Lung (tissue), 12 donors: ENCODE data around the gene ZNF143. TPM values are rescaled to one million over a fixed set of nuclear protein-coding genes. Genes with fewer than 3 reads are reported as not detected.

Experiments used
- ATAC-seq: fragments of 200-7000 bp; cut with Tn5 transposase; one replicate; pipeline ENCODE4 v1.9.1; 2020; ENCODE audit warnings: moderate number of reproducible peaks; ENCODE audit not compliant: insufficient read depth, low FRiP score
- DNase-seq, 3 donors: peaks; one replicate each; pipeline ENCODE4 v3.0.0-alpha.2; 2013 to 2017
- H3K27ac ChIP-seq, 2 donors: one replicate each; pipeline ENCODE4 v1.5.1; 2013; ENCODE audit warnings: mild to moderate bottlenecking in 2 of 2, moderate library complexity in 2 of 2, control low read depth in 1 of 2, inconsistent platforms in 1 of 2, low read depth in 1 of 2, low read length in 1 of 2
- H3K27me3 ChIP-seq, 3 donors: one replicate each; pipeline ENCODE4 v1.5.1; 2013; ENCODE audit warnings: low read length in 2 of 3; ENCODE audit not compliant: control insufficient read depth in 3 of 3, insufficient read depth in 3 of 3
- H3K36me3 ChIP-seq, 4 donors: one replicate each; pipeline ENCODE4 v1.5.1; 2013; ENCODE audit warnings: low read length in 4 of 4, mild to moderate bottlenecking in 1 of 4, moderate library complexity in 1 of 4; ENCODE audit not compliant: control insufficient read depth in 4 of 4, insufficient read depth in 4 of 4
- H3K4me1 ChIP-seq, 5 donors: one replicate each; pipeline ENCODE4 v1.5.1; 2013; ENCODE audit warnings: low read length in 5 of 5, mild to moderate bottlenecking in 2 of 5, moderate library complexity in 1 of 5; ENCODE audit not compliant: control insufficient read depth in 5 of 5, insufficient read depth in 5 of 5
- H3K4me3 ChIP-seq: one replicate; pipeline ENCODE4 v1.5.1; 2013; ENCODE audit warnings: mild to moderate bottlenecking, control low read depth, moderate library complexity
- H3K9ac ChIP-seq, 2 donors: one replicate each; pipeline ENCODE4 v1.5.1; 2013; ENCODE audit warnings: low read length in 2 of 2, control low read depth in 1 of 2; ENCODE audit not compliant: insufficient read depth in 1 of 2
- H3K9me3 ChIP-seq, 4 donors: one replicate each; pipeline ENCODE4 v1.5.1; 2013; ENCODE audit warnings: low read length in 3 of 4, mild to moderate bottlenecking in 1 of 4, moderate library complexity in 1 of 4; ENCODE audit not compliant: control insufficient read depth in 4 of 4, insufficient read depth in 3 of 4
- CTCF ChIP-seq: IDR thresholded peaks from 2 replicates; pipeline ENCODE4 v1.5.1; 2012; ENCODE audit warnings: mild to moderate bottlenecking; ENCODE audit errors: control extremely low read depth, extremely low read depth
- WGBS, 2 donors: extraction: QIAGEN DNeasy Blood & Tissue Kit; methylation state at CpG; one replicate each; pipeline ENCODE4 v1.1.7; 2013; 5-methylcytosine and 5-hydroxymethylcytosine counted together
- polyA plus RNA-seq, 2 donors: library from polyadenylated mRNA; stranded (reverse); fragments of 200-250 nt; gene quantifications; one replicate each; pipeline ENCODE4 v1.2.1, GENCODE V29; 2013
- total RNA-seq, 2 donors: library from RNA; depleted of rRNA in 1 of 2; stranded (reverse); fragments of >200 nt in 1 of 2; gene quantifications; one replicate each; pipeline ENCODE4 v1.2.1, GENCODE V29; 2014 to 2021
- donor health status: control.
- donor health status: control.
- donor health status: Bipolar disorder and iron deficiency.
- donor health status: healthy.
- donor health status: DM: yes; HTN: yes; CAD: no.

ZNF143 gene
- total and polyA plus RNA-seq, 4 donors: 9.7 to 32.2 (median 20.3) TPM

- WGBS, 2 donors: 27 to 38% methylated on average over 1 of the region's 1 CpG
- Histone ChIP-seq H3K27me3 (no peaks in the 10 kb centered on the region), H3K4me1 (no peaks in the 10 kb centered on the region), H3K9ac (no peak overlapping the region), H3K4me3 (no peak overlapping the region), H3K27ac (no peak overlapping the region), H3K36me3 (peaks cover 9 to 50% (median 27%) of the 10 kb centered on the region in 4 donors), H3K9me3 (no peaks in the 10 kb centered on the region)
- DNase-seq: no peak
- TF ChIP-seq CTCF: no peak
- ATAC-seq: no peak
These were observed 32.7 kb downstream of the ZNF143 start for GRCh38 chr11:9493492-9493891.

- TF ChIP-seq CTCF: no peak
- DNase-seq (no peak), ATAC-seq (no peak)
- Histone ChIP-seq H3K9ac (no peak overlapping the region), H3K36me3 (peaks cover 9 to 52% (median 29%) of the 10 kb centered on the region in 4 donors), H3K4me3 (no peak overlapping the region), H3K27me3 (no peaks in the 10 kb centered on the region), H3K9me3 (no peaks in the 10 kb centered on the region), H3K27ac (no peak overlapping the region), H3K4me1 (no peaks in the 10 kb centered on the region)
- 97 to 99% methylated on average over 3 of the region's 3 CpGs for WGBS, 2 donors
These were observed 33.5 kb downstream of the ZNF143 start for GRCh38 chr11:9494316-9494715.

GRCh38 chr11:9495803-9496514, 35.1 kb downstream of the ZNF143 start:
- Histone ChIP-seq H3K27me3 (no peaks in the 10 kb centered on the region), H3K36me3 (peaks cover 11 to 50% (median 30%) of the 10 kb centered on the region in 4 donors), H3K9me3 (no peaks in the 10 kb centered on the region), H3K9ac (no peak overlapping the region), H3K4me1 (no peaks in the 10 kb centered on the region), H3K4me3 (no peak overlapping the region), H3K27ac (no peak overlapping the region)
- ATAC-seq (no peak), DNase-seq (no peak)
- no peak for TF ChIP-seq CTCF
- 85 to 87% methylated on average over 6 of the region's 6 CpGs for WGBS, 2 donors
